GM19099 (cell line): Measurements from ENCODE around the gene NTRK2.

Experiments
- POLR2A ChIP-seq: IDR thresholded peaks from 3 replicates; pipeline ENCODE4 v1.6.1; 2011; ENCODE audit warnings: low read depth; ENCODE audit not compliant: insufficient read length; ENCODE audit errors: extremely low read depth

The NTRK2 gene

DNA sequence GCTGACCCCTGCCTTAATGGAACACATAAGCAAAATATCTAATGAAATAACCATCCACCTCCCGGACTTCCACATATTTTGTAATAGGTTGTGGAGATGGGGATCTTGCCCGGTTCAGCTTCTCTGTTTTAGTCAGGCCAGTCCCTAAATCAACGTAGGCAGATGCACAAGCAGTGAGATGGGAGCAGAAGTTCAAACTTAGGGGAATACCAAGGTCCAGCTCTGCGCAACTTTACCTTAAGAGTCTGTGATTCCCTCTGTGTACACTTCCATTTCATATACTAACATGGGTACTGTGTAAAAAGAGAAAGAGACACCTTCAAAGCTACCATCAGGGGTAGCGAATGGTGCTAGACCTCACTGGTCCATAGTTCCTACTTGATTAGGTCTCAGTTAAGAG lies 110.9 kb downstream of the NTRK2 start:
- TF ChIP-seq POLR2A, result no peak

DNA sequence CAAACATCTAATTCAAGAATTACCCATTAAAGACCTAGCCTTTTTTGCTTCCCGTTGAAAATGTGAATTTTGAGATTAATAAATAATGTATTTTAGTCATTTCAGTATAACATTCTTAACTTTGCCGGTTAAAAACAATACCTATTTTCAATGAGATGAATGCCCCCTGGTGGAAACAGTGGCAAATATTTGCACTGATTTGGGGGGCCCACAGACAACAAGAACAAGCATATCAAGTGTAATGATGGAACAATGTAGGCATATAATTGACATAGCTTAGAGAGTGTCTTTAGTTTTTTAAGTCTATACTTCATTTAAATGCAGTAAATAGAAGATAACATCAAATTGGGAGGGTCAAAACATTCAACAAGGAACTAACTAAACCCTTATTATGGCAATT lies 111.9 kb downstream of the NTRK2 start:
- no peak for TF ChIP-seq POLR2A

DNA sequence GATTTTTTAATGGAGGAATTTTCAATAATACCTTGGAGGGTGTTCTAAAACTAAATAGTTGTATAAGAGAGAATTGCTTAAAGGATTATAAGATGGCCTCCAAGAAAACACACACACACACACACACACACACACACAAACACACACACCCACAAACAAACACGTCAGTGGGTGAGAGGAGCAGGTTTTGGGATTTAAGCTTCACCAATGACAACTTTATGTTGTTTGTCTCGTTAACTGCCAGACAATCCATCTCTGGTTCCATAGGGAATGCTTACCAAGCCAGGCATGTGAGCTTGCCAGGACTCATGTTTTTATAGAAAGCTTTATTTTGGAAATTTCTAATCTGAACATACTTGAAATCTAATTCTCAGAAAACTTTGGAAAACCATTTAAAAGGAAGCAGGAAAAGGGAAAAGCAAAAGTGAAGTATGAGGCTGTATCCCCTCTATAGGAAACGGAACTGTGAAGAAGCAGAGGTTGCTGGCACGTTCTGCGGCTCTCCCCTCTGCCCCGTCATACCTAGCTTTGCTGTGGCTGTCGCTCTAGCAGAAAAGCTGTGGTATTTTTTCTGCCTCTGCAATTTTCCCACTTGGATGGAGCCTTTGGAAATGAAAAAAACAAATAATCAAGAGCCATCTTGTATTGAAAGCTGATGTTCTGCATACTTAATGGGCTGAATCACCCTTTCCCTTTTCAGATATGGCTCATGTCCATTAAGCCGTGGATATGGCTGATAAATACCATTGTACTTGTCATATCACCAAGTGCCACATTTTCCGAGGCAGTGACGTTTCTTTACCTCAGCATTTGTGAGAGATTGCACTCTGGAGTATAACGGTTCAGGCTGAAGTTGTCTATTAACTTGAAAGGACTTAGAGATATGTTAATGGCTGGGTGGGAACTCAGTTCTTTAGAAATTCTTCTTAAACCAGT lies 112.7 kb downstream of the NTRK2 start:
- no peak for TF ChIP-seq POLR2A

DNA sequence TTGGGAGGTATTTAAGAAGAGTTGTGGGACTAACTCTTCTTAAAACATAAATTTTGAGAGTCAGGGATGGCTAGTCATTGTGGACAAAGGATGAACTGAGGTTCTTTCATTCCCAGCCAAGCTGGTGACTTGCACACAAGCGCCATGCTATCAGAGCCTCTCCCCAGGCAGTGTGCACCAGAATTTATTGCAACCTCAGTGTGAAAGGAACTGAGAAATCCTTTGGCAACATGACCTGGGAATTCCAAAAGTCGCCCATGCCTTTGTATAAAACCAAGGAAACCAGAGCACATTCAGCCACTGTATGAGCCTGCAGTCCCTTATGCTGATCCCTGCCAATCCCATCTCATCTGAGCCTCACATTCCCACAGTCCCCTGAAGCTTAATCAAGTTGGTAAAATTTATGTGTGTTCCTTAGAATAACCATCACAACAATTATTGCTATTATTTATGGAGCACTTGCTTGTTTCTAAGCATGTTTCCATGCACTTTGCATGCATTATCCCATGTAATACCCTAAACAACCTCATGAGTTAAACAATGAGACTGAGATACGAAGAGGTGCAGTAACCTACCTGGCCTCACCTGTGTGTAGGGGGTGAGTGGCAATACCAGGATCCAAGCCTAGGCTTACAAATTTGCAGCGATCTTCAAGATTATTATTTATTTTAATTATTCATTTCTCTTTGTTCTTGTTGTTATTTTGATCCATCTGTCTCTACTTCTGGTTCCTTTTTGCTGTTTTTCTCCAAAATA lies 116.4 kb downstream of the NTRK2 start:
- no peak for TF ChIP-seq POLR2A

DNA sequence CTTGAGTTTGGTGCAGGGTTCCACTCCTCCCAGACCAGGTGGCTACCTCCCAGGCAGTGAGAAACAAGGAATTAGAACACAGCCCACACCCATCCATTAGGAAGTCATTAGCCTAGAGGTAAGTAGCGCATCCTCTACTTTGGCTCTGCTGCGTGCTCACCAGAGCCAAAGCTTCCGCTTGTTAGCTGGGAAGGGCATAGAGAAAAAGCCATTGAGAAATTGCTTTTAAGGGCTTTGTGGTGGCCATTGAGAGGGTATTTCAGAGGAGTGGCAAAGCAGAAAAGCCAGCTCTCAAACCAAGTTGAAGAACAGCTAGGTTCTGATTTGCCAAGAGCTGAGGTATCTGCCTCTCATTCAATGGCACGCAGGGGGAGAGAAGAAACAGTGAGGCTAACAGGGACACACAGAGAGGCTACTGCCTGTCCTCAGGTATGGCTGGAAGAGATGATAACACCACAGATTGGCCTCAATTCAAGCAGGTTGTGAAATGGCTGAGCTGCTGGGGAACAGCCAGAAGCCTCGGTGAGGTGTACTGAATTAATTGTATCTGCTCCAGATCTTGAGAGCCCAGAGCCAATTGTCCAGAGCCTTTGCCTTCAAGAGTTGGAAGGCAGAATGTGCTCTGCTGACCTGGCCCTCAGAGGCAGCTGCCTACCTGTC lies 119.4 kb downstream of the NTRK2 start:
- no peak for TF ChIP-seq POLR2A

DNA sequence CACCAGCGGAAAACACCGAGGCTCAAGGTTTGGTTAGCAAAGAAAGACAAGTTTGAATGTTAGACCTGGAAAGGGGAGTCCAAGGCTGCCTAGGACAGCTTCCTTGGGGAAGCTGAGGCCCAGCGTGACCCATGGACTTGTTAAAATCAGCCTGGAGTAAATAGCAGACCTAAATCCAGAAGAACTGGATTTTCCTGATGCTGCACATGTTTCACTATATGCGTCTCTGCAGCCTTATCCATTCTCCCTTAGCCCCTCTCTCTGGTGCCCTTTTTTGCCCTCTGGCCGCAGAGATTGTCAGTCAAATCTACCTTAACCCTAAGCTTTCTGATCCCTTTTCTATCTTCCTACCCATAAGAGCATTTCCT lies 119.9 kb downstream of the NTRK2 start:
- no peak for TF ChIP-seq POLR2A

DNA sequence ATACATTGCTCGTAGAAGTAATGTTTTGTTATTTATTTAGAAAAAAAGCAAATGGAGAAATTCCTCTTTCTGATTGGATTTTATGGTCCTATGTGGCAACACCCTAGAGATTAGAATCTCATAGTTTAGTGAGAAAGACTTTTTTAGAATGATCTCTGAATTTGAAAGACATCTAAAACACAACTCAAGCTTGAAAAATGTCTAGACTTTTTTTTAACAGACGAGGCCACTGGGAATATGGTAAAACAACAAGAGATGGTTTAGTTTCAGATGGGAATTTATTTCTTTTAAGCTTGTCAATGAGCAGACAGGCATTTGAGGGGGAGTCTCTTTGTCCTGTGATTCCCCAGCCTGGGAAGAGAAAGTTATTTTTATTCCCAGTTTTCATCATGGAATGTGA lies 122.1 kb downstream of the NTRK2 start:
- no peak for TF ChIP-seq POLR2A

DNA sequence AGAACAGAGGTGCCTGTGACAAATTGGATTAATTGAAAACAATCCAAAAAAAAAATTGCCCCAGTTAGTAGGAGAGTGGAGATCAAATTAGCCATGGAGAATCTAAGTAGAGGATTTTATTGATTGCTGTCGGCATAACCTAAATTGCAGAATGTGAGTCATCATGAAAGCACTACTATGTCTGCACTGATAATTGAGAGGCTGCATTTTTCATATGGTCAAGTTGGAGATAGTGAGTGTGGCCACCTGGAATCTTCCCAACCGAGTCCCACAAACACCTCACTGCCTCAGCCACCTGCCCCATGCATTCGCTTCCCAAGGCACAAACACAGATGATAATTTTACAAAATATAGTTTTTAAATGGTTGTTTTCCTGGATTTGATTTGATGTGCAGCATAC lies 123.7 kb downstream of the NTRK2 start:
- TF ChIP-seq POLR2A, result no peak

DNA sequence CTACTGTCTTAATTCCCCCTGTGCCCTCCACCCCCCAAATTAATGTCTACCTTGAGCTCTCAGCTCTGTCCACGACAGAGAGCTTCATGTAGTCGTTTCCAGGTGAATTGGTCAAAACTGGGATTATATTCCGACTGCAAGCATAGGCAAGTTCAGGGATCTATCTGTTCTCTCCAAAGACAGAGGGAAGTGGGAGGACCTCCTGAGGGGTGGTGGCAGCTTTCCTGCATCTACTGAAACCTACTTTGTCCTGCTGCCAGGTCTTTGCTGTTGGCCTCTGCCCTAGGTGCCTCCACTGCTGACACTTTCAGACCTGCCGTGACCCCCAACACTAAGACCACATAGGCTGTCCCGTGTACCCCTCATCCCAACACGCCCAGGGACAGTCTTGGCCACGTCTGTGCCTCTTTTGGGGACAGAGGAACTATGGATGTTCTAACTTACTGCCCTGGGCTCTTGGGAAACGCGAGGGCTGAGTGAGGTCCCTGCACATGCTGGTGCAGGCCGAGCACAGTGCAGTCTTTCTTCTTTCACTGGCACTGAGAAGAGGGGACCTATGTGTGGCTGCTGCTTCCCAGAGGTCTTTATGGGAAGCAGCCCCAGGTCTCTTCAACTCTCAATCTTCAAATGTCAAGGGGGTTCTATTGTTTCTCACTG lies 125.6 kb downstream of the NTRK2 start:
- no peak for TF ChIP-seq POLR2A

DNA sequence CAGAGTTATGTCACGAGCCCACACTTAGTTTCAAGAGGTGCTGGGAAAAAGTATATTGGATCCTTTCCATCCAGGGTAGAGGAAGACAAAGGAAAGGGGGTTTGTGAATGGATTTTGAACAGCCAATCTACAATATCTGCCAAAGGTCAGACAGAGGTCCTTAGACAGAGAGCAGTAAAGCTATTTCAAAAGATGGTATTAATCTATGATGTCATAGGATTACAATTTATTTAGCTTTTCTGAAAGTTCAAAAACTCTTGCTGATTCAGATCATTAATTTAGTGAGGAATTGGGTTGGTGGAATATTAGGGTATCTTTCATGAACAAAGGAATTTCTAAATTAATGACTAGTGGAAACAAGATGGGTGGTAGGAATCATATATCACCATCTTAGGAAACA lies 126.9 kb downstream of the NTRK2 start:
- no peak for TF ChIP-seq POLR2A

DNA sequence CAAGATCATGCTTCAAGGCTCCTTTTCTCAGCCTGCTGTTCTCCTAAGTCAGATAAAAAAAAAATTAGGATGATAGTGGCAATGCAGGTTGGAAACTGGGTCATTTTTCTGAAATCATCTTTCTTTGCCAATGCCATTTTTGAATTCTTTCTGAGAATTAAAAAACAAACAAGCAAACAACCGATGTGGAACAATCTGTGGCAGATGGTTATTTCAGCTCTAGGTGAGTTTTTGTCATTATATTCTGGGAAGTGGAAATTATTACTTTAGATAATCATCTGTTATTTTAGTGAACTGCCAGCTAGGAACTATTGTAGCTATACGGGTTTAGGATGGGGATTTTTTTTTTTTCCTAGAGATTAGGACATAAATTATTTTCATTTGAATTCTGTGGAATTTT lies 129.7 kb downstream of the NTRK2 start:
- TF ChIP-seq POLR2A, result no peak

DNA sequence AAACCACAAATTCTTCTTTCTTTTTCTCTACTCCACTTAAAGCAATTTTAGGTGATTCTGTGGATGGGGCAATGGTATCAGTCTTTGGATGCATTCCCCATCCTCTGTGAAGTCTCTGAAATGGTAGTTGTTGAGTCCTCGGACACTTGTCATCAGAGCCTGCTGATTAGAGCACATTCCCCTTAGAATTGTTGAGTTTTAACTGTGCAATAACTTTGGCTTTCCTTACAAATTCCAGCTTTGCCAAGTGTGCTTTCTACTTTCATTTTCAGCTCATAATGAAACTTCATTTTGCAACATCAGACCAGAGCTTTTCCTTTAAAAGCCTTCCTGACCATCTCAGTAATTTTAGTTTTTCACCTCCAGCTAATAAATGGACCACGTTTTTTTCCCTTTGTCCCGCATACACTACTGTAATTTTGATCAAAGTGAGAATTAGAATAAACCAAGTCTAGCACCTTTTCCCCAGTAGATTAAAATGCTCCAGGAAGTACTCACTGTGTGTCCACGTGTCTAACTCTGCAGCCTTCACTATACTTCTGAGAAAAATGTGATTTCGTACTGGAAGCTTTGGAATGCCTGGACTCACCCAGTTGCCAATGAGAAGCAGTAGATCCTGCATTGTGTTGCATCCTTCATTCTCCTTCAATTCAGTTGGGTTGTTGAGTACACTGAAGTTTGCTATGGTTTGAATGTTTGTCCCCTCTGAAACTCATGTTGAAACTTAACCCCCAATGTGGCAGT lies 135.6 kb downstream of the NTRK2 start:
- TF ChIP-seq POLR2A, result no peak

DNA sequence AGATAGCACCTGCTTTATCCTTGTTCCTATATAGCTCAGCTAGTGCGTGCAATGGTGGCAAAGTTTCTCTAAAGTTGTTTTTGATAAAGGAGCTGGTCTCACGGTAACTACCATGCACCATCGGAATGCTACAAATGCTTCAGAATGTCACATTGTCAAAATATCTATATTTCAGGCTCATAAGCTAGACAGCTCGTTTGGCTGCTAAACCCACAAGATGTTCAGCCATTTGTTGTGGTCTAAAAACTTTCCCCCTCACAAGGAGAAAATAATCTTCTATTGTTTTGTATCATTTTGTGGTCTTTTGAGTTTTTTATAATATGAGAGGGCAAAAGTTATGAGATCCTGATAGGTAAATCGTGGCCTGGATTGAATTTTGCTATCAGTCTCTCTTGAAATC lies 137.9 kb downstream of the NTRK2 start:
- no peak for TF ChIP-seq POLR2A

DNA sequence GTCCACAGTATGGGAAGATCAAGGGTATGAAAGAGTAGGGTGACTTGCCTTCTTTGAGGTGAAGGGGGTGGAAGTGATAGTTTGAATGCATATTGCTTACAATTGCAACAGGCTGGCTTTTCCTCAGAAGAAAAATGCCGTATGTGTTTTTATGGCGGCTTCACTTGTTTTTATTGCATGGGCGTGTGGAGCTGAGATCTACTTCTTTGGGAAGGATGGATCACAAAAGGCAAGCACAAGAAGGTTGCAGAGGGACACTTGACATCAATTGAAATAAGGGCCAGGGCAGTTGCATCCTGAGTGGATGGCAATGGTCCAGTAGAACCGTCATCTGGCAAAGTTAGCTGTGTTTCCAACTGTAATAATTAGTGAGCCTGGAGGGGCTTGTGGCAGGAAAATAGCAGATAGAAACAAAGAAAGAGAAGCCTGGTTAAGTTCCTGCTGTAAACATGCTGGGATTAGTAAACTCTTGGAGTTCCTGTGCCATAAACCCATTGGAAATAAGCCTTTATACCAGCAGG lies 138.4 kb downstream of the NTRK2 start:
- TF ChIP-seq POLR2A, result no peak
